B cell (primary cell): ENCODE results near the gene SLC8A3. TPM values are rescaled to one million over a fixed set of nuclear protein-coding genes. Genes with fewer than 3 reads are reported as not detected.

ENCODE experiments used
- ATAC-seq: fragments of 200-7000 bp; cut with Tn5 transposase; one replicate; pipeline ENCODE4 v1.10.0; 2021; ENCODE audit warnings: low read depth, mild to moderate bottlenecking, moderate number of reproducible peaks, moderate library complexity
- CTCF ChIA-PET: fragments of 350-600 bp; sonication (Branson Sonifier 250); formaldehyde crosslinking; loops from one replicate; lab custom pipeline; 2021; ENCODE audit warnings: antibody characterized with exemption, inconsistent platforms; lab: Charles Lee
- POLR2A ChIA-PET: fragments of 350-600 bp; sonication (Branson Sonifier 250); formaldehyde crosslinking; loops from one replicate; lab custom pipeline; 2021; ENCODE audit warnings: antibody characterized with exemption; lab: Charles Lee
- DNase-seq: peaks from one replicate; pipeline ENCODE4 v3.0.0; 2013
- H2AFZ ChIP-seq: 2 replicates; pipeline ENCODE4 v1.6.1; 2012; ENCODE audit warnings: mild to moderate bottlenecking, low read depth, low read length; ENCODE audit not compliant: insufficient read depth, poor library complexity, severe bottlenecking
- H3K27ac ChIP-seq, 2 donors: 1 replicate in 1 of 2; 2 replicates in 1 of 2; pipeline ENCODE4 v1.5.1; 2012 to 2013; ENCODE audit warnings: low read length in 2 of 2, mild to moderate bottlenecking in 2 of 2, moderate library complexity in 1 of 2
- H3K27me3 ChIP-seq, 4 experiments: fragments of 200-600 bp in 1 of 4; sonication (generic) in 1 of 4; replicated peaks in 1 of 4; 1 replicate in 2 of 4; 2 replicates in 2 of 4; pipeline versions ENCODE4 v1.6.1 to v1.7.0; 2013 to 2016; ENCODE audit warnings: low read length in 3 of 4, mild to moderate bottlenecking in 2 of 4, mixed read lengths in 1 of 4, moderate library complexity in 1 of 4; ENCODE audit not compliant: insufficient read depth in 4 of 4, control insufficient read depth in 3 of 4; ENCODE audit errors: control extremely low read depth in 1 of 4
- H3K36me3 ChIP-seq, 2 experiments: replicated peaks in 1 of 2; 1 replicate in 1 of 2; 2 replicates in 1 of 2; pipeline versions ENCODE4 v1.6.1 to v1.7.1; 2013; ENCODE audit warnings: low read length in 1 of 2; ENCODE audit not compliant: insufficient read depth in 2 of 2, control insufficient read depth in 1 of 2; ENCODE audit errors: control extremely low read depth in 1 of 2, extremely low read depth in 1 of 2
- H3K4me1 ChIP-seq, 2 donors: fragments of 200-600 bp in 1 of 2; sonication (generic) in 1 of 2; 1 replicate in 1 of 2; 2 replicates in 1 of 2; pipeline versions ENCODE4 v1.5.1 to v1.6.1; 2013 to 2017; ENCODE audit warnings: low read length in 2 of 2; ENCODE audit not compliant: control insufficient read depth in 2 of 2, insufficient read depth in 2 of 2
- H3K4me2 ChIP-seq: replicated peaks from 2 replicates; pipeline ENCODE3; 2012; ENCODE audit warnings: mild to moderate bottlenecking, low read depth, low read length; ENCODE audit not compliant: poor library complexity, severe bottlenecking
- H3K4me3 ChIP-seq, 5 experiments: fragments of 200-600 bp in 1 of 5; sonication (generic) in 1 of 5; 1 replicate in 3 of 5; 2 replicates in 2 of 5; pipeline versions ENCODE4 v1.5.1 to v1.7.0; 2011 to 2016; ENCODE audit warnings: low read length in 4 of 5, mild to moderate bottlenecking in 4 of 5, low read depth in 2 of 5, control low read depth in 1 of 5, moderate library complexity in 1 of 5; ENCODE audit not compliant: insufficient read depth in 1 of 5; ENCODE audit errors: control extremely low read depth in 1 of 5, extremely low read depth in 1 of 5
- H3K79me2 ChIP-seq: fragments of 200-600 bp; sonication (generic); one replicate; pipeline ENCODE4 v1.6.0; 2016; ENCODE audit warnings: low read length; ENCODE audit not compliant: control insufficient read depth, insufficient read depth
- H3K9ac ChIP-seq: fragments of 200-600 bp; sonication (generic); 2 replicates; pipeline ENCODE4 v1.6.1; 2017; ENCODE audit warnings: mild to moderate bottlenecking, low read length, moderate library complexity
- H3K9me3 ChIP-seq, 3 donors: one replicate each; pipeline versions ENCODE4 v1.6.1 to v1.7.1; 2013; ENCODE audit warnings: low read length in 2 of 3; ENCODE audit not compliant: control insufficient read depth in 2 of 3, insufficient read depth in 1 of 3; ENCODE audit errors: control extremely low read depth in 1 of 3
- H4K20me1 ChIP-seq: 2 replicates; pipeline ENCODE4 v1.6.0; 2012; ENCODE audit warnings: mild to moderate bottlenecking, low read length; ENCODE audit not compliant: insufficient read depth, control insufficient read depth, poor library complexity, severe bottlenecking
- H3K27ac Mint-ChIP-seq: one replicate; pipeline ENCODE4 v1.8.0; 2021; ENCODE audit warnings: mixed read lengths
- H3K27me3 Mint-ChIP-seq: one replicate; pipeline ENCODE4 v1.8.0; 2021; ENCODE audit warnings: mixed read lengths
- H3K4me1 Mint-ChIP-seq: one replicate; pipeline ENCODE4 v1.8.0; 2021; ENCODE audit warnings: mixed read lengths
- H3K4me3 Mint-ChIP-seq: one replicate; pipeline ENCODE4 v1.8.0; 2021; ENCODE audit warnings: mixed read lengths
- H3K9me3 Mint-ChIP-seq: one replicate; pipeline ENCODE4 v1.8.0; 2022; ENCODE audit warnings: mixed read lengths; ENCODE audit not compliant: insufficient read depth
- CTCF ChIP-seq: fragments of 200-600 bp; IDR thresholded peaks from one replicate; pipeline ENCODE4 v1.8.0; 2022; ENCODE audit warnings: antibody characterized with exemption, mild to moderate bottlenecking
- EZH2 ChIP-seq: IDR thresholded peaks from 2 replicates; pipeline ENCODE4 v1.6.1; 2012; ENCODE audit warnings: borderline replicate concordance, low read depth, mild to moderate bottlenecking, moderate library complexity, low read length; ENCODE audit not compliant: insufficient read depth, poor library complexity, severe bottlenecking
- WGBS: methylation state at CpG from one replicate; pipeline ENCODE4 v1.1.5; 2013; ENCODE audit warnings: missing lambda C conversion rate; ENCODE audit not compliant: insufficient coverage; 5-methylcytosine and 5-hydroxymethylcytosine counted together
- intact Hi-C: fragments of 100-400 bp; cut with micrococcal nuclease; formaldehyde crosslinking; loops from one replicate; pipeline ENCODE4 v1.10.0; 2022
- polyA plus RNA-seq: library from polyadenylated mRNA; depleted of rRNA; stranded (reverse); fragments of >200 nt; gene quantifications from 2 replicates; pipeline ENCODE4 v1.2.3, GENCODE V29; 2012
- total RNA-seq, 2 donors: library from RNA; stranded (reverse); fragments of 120-200 nt in 1 of 2; gene quantifications; 1 replicate in 1 of 2; 2 replicates in 1 of 2; pipeline versions ENCODE4 v1.2.3 to v1.2.4, GENCODE V29; 2013 to 2022

Gene SLC8A3
- total and polyA plus RNA-seq, 2 donors (not counting 1 experiment from before 2014, with no cell fraction given): 0.07 to 0.09 TPM

GRCh38 chr14:70113211-70113610 is 75.5 kb downstream of the SLC8A3 start:
- Histone ChIP-seq H3K4me1 (no peaks in the 10 kb centered on the region), H3K4me2 (no peak overlapping the region), H4K20me1 (no peaks in the 10 kb centered on the region), H3K9me3 (no peaks in the 10 kb centered on the region), H3K4me3 (no peak overlapping the region), H3K9ac (no peak overlapping the region), H3K27me3 (peaks cover 0 to 4% (median 0%) of the 10 kb centered on the region in 4 experiments), H3K79me2 (no peaks in the 10 kb centered on the region), H3K36me3 (no peaks in the 10 kb centered on the region), H2AFZ (no peak overlapping the region), H3K27ac (no peak overlapping the region)
- CTCF ChIA-PET: no interaction called here
- H3K27me3 Mint-ChIP-seq: peaks cover 14% of the 10 kb centered on the region
- no peak overlapping the region for H3K4me3 Mint-ChIP-seq
- no peak for TF ChIP-seq CTCF
- no peak for TF ChIP-seq EZH2
- no peak for DNase-seq
- peaks cover 5% of the 10 kb centered on the region for H3K4me1 Mint-ChIP-seq
- no peak overlapping the region for H3K27ac Mint-ChIP-seq
- POLR2A ChIA-PET: no interaction called here
- WGBS: no CpG with 5 or more reads among the region's 2 CpGs
- intact Hi-C loops: no loop called here
- ATAC-seq: no peak
- no peaks in the 10 kb centered on the region for H3K9me3 Mint-ChIP-seq

- 95% methylated on average over 1 of the region's 3 CpGs for WGBS
- no peaks in the 10 kb centered on the region for H4K20me1 ChIP-seq
- no peak overlapping the region for H2AFZ ChIP-seq
- TF ChIP-seq EZH2 (no peak), CTCF (no peak)
- peaks cover 12% of the 10 kb centered on the region for H3K27me3 Mint-ChIP-seq
- H3K9me3 ChIP-seq: no peaks in the 10 kb centered on the region
- no peak overlapping the region for H3K9ac ChIP-seq
- no peak for ATAC-seq
- H3K27me3 ChIP-seq: peaks cover 0 to 4% (median 0%) of the 10 kb centered on the region in 4 experiments
- no peaks in the 10 kb centered on the region for H3K79me2 ChIP-seq
- H3K27ac ChIP-seq: no peak overlapping the region
- H3K4me1 Mint-ChIP-seq: no peaks in the 10 kb centered on the region
- H3K36me3 ChIP-seq: no peaks in the 10 kb centered on the region
- no peak overlapping the region for H3K4me2 ChIP-seq
- intact Hi-C loops: no loop called here
- no peaks in the 10 kb centered on the region for H3K9me3 Mint-ChIP-seq
- no peak for DNase-seq
- no peak overlapping the region for H3K4me3 ChIP-seq
- no peak overlapping the region for H3K27ac Mint-ChIP-seq
- no peaks in the 10 kb centered on the region for H3K4me1 ChIP-seq
- H3K4me3 Mint-ChIP-seq: no peak overlapping the region
- ChIA-PET CTCF (no interaction called here), POLR2A (no interaction called here)
These were observed 80.3 kb downstream of the SLC8A3 start for GRCh38 chr14:70108419-70108818.
